Stimulated activated CD8-positive, alpha-beta memory T cell treated with anti-CD3 and anti-CD28 coated beads, Interleukin-2, amount 100 ng/mL, for 48 hours (primary cell): ENCODE data around the gene NELL1.
"Not testable (repeated sequence)": the region's sequence is repeated elsewhere in the genome, so short reads cannot be mapped to it uniquely, and the experiment has no call there.

Source experiments
- DNase-seq, 2 donors: peaks; one replicate each; pipeline ENCODE4 v3.0.0-alpha.2; 2020; ENCODE audit warnings: low read depth in 2 of 2

Gene NELL1

GRCh38 chr11:21195995-21196394 is 526.6 kb downstream of the NELL1 start:
- DNase-seq: no peak

DNA sequence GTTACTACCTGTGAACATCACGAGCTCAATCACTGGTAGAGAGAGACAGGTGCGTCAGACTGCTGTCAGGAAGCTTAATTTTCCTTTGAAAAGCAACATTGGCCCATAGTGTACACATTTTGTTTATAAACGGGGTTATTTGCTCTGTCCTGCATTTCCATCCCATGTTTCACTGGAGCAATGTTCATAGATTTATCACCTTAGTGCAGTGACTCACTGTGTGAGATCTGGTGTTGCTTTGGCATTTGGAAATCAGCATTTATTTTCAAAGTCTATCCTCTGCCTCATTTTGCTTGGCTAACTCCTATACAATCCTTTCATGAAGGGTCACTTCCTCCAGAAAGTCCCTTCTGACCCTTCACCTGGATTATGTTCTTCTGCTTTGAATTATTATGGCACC is 529.1 kb downstream of the NELL1 start:
- no peak for DNase-seq

GRCh38 chr11:21205205-21205604 is 535.8 kb downstream of the NELL1 start:
- DNase-seq: no peak

- no peak for DNase-seq
Measured at GRCh38 chr11:21225860-21226259, 556.5 kb downstream of the NELL1 start.

DNA sequence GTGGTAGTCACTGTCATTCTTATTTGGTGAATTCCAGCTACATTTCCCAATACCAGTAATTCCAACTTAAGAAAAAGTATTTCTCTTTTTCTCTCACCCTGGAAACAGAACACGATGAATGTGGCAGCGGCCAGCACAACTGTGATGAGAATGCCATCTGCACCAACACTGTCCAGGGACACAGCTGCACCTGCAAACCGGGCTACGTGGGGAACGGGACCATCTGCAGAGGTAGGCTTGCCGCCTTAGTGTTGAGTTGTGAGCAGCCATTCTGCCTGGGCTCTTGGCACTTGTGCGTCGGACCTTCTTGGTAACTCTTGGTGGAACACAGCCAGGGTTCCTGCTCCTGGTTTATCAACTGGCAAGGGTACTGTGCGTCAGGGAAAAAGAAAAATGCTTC is 559.8 kb downstream of the NELL1 start:
- DNase-seq: no peak

DNA sequence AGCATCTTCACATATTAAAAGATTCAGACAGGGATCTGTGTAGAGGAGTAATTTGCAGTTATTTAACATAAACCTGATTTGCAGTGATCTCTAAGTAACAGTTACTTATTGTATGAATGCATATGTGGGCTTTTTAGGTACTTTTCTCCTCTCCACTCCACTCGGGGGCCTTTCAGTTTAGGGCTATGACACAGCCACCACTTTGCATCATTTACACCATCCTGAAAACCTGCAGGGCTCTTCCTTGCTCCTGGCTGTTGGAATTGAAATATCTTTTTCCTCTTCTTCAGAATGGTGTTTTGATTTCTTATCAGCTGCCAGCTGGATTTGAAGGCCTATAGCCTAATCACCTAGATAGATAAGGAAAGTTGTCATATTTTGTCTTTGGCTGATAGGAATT is 580.8 kb downstream of the NELL1 start:
- no peak for DNase-seq

GRCh38 chr11:21254055-21254454 is 584.7 kb downstream of the NELL1 start:
- no peak for DNase-seq

GRCh38 chr11:21254790-21255189 is 585.4 kb downstream of the NELL1 start:
- DNase-seq: no peak

DNA sequence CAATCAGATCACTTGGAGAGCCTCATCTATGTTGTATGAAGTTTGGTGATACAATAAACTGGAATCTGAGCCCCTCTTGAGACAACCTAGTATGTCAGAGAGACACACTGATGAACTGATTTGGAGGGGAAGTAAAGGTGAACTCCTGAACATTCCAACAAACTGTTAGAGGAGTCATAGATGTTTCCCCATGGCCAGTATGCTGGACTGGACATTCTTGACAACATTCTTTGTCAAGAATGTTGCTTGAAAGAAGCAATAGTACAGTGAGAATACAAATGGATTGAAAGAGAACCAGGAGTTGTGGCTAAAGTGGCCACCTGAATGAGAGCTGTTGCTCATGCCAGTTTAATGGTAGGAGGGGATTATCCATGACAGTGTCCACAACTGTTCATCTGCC is 588.1 kb downstream of the NELL1 start:
- no peak for DNase-seq

DNA sequence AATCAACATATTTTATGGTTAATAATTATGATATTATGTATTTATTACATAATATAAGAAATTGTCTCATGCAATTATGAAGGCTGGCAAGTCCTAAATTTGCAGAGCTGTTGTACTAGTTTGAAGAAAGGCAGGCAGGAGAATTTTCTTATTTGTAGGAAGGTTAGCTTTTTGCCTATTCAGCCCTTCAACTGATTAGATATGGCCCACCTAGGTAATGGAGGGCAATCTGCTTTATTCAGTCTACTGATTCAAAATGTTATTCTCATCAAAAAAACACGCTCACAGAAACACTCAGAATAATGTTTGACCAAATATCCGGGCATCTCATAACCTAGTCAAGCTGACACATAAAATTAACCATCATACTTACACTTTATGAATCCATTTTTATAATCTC is 589.0 kb downstream of the NELL1 start:
- no peak for DNase-seq

- no peak for DNase-seq
Measured at GRCh38 chr11:21260101-21260500, 590.7 kb downstream of the NELL1 start.

GRCh38 chr11:21262992-21263391 is 593.6 kb downstream of the NELL1 start:
- DNase-seq: no peak

DNA sequence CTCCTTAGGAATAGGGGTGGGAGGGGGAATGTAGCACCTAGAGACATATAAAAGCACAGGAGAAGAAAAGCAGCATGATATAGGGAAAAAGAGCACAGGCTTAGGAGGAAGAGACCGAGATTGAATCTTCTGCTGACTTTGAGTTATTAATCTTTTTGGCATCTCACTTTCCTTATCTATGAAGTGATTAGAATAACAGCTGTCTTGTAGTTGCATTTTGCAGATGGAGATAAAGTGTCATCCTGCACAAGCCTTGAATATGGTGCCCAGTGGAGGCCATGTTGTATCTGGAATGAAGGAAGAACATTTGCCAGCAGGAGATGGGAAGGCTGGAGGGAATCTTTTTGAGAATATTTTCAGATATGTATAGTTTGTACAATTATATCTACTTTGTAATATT is 594.7 kb downstream of the NELL1 start:
- no peak for DNase-seq

DNA sequence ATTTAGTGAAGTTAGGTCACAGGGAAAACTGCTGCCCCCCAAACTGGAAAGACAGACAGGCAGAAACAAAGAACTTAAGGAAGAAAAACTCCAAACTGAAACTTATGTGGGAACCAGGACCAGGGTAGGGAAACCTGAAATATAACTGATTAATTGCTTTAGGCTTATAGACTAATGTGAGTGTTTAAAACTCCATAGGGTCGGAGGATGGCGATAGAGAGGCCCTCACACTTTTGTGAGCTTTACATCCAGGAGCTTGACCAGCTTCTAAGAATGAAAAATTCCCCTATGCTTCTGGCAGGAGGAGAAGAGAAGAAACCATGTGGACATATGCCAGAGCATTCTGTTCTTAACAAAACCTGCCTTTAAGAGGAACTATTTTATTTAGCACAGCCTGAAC is 598.6 kb downstream of the NELL1 start:
- DNase-seq: no peak

DNA sequence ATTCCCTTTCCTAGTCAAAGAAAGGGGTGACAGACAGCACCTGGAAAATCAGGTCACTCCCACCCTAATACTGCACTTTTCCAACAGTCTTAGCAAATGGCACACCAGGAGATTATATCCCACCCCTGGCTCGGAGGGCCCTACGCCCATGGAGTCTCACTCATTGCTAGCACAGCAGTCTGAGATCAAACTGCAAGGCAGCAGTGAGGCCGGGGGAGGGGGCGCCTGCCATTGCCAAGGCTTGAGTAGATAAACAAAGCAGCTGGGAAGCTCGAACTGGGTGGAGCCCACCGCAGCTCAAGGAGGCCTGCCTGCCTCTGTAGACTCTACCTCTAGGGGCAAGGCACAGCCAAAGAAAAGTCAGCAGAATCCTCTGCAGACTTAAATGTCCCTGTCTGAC is 602.8 kb downstream of the NELL1 start:
- DNase-seq: not testable (repeated sequence)

- DNase-seq: no peak
Measured at GRCh38 chr11:21278840-21279239, 609.5 kb downstream of the NELL1 start.

DNA sequence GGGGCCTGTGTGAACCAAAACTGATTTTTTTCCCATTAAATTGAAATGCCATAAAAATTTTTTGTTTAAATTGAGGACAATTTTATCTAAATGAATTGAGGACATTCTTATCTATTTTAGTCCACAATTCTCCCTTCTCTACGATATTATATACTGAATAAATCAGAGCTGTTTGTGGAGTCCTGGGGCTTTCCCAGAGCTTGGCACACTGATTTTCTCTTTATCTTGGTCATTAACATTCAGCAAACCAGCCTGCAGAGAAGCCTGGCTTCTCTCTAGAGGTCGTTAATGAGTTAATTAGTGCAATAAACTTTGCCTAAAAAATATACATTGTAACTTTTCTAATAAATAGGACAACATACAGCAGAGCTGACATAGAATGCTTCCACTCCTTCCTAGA is 615.7 kb downstream of the NELL1 start:
- DNase-seq: no peak

DNA sequence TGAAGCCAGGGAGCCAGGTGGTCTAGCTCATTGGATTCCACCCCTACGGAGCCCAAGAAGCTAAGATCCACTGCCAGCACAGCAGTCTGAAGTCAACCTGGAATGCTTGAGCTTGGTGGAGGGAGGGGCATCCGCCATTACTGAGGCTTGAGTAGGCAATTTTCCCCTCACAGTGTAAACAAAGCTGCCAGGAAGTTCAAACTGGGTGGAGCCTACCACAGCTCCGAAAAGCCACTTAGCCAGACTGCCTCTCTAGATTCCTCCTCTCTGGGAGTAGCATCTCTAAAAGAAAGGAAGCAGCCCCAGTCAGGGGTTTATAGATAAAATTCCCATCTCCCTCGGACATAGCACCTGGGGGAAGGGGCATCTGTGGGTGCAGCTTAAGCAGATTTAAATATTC is 620.3 kb downstream of the NELL1 start:
- DNase-seq: no peak

DNA sequence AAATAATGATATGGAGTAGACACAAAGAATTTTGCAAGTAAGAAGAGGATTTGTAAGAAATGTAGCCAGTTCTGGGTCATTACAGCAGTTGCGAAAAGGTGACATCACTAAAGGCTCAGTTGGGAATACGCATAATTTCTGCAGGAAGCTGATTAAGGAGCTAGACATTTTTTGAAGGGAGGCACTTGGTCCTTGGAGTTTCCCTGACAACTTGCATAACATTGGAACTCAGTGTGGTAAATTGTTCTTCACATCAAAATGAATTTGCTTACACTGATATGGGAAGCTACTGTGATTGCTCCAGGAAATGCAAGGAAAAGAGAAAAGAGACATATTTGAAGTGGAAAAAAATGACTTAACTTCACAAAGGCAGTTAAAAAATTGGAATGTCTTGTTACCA is 626.1 kb downstream of the NELL1 start:
- DNase-seq: no peak

- DNase-seq: no peak
Measured at GRCh38 chr11:21301981-21302380, 632.6 kb downstream of the NELL1 start.

GRCh38 chr11:21306739-21307358 is 637.5 kb downstream of the NELL1 start:
- DNase-seq: no peak

DNA sequence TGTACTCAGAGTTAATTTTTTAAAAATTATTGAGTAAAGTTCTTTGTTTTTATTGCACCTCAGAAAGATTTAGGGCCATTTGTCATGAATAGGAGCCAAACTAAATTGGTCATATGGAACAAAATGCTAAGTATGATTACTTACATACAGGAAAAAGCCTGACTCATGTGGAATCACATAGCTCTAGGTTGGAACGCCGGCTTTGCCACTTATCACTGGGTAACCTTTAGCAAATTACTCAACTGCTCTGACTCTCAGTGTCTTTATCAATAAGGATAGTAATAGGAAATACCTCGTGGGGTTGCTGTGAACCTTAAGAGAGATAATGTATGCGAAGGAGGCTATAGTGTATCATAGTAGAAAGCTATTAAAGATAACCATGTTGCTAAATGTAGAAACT is 638.5 kb downstream of the NELL1 start:
- DNase-seq: no peak

DNA sequence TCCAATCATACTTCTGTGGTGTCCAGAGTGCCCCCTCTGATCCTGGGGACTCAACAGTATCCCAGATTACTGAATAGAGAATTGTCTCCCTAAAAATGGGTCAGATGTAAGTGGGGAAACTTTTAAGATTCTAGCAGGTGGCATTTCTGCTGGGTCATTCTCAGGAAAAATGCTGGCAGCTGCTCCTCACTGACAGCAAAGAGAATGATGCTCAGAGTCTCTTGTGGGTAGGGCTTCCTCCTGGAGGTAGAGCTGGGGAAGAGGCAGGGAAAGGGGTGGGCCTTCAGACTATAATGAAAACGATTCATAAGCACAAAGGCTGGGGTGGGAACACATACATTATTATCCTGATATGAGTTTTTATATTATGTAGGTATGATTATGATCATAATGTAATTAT is 647.2 kb downstream of the NELL1 start:
- no peak for DNase-seq

GRCh38 chr11:21321072-21321471 is 651.7 kb downstream of the NELL1 start:
- DNase-seq: no peak

GRCh38 chr11:21321530-21321929 is 652.1 kb downstream of the NELL1 start:
- DNase-seq: no peak
